GM12878 (cell line): ENCODE measurements around the gene CDKL5. TPM values are rescaled to one million over a fixed set of nuclear protein-coding genes. Genes with fewer than 3 reads are reported as not detected.

Source experiments
- NBN ChIP-seq: fragments of 450-650 bp; IDR thresholded peaks from 2 replicates; pipeline ENCODE4 v1.6.1; 2016
- PRDM15 ChIP-seq: fragments of 450-650 bp; formaldehyde crosslinking; IDR thresholded peaks from 2 replicates; pipeline ENCODE4 v1.4.0; 2020; ENCODE audit warnings: mild to moderate bottlenecking, moderate library complexity
- SPI1 ChIP-seq: IDR thresholded peaks from 2 replicates; pipeline ENCODE4 v1.6.1; 2011; ENCODE audit warnings: low read depth, mild to moderate bottlenecking, low read length, moderate library complexity, borderline replicate concordance; ENCODE audit not compliant: insufficient read depth
- SREBF2 ChIP-seq: IDR thresholded peaks from 2 replicates; pipeline ENCODE4 v1.6.1; 2012; ENCODE audit warnings: mild to moderate bottlenecking, low read length
- polyA plus RNA-seq, 11 experiments: library from polyadenylated mRNA; depleted of rRNA in 4 of 11; unstranded in 6 of 11; stranded (reverse) in 5 of 11; fragments of >200 nt; fragmentation: Nextera tagmentation in 4 of 11; fragmentation: Illumina TruSeq in 1 of 11; extraction: Ambion mirVana in 4 of 11; extraction: Trizol in 1 of 11; gene quantifications; 1 replicate in 1 of 11; 2 replicates in 10 of 11; pipeline versions ENCODE4 v1.2.1 to v1.2.3, GENCODE V29; 2011 to 2016; ENCODE audit warnings: inconsistent platforms in 2 of 11, missing spikeins in 2 of 11, low read depth in 1 of 11
- total RNA-seq, 4 experiments: library from RNA; depleted of rRNA in 3 of 4; stranded (reverse); fragments of >200 nt in 3 of 4; fragmentation: Illumina TruSeq in 1 of 4; extraction: Trizol in 1 of 4; gene quantifications; 2 replicates each; pipeline versions ENCODE4 v1.2.1 to v1.2.3, GENCODE V29; 2013 to 2021
- TF ChIP-seq, protein P1 (sequence below): fragments of 450-650 bp; IDR thresholded peaks from 2 replicates; pipeline ENCODE4 v1.6.1; 2016; ENCODE audit warnings: mild to moderate bottlenecking
- TF ChIP-seq, protein P2 (sequence below): fragments of 450-650 bp; IDR thresholded peaks from 2 replicates; pipeline ENCODE4 v1.6.1; 2018; ENCODE audit warnings: borderline replicate concordance, mild to moderate bottlenecking; ENCODE audit not compliant: partially characterized antibody

Gene CDKL5
- total and polyA plus RNA-seq, 10 of the 15 experiments (the other 5 are each of a cell fraction or from before 2014, with no cell fraction given) = 1.4 to 14.5 (median 6.3) TPM

DNA sequence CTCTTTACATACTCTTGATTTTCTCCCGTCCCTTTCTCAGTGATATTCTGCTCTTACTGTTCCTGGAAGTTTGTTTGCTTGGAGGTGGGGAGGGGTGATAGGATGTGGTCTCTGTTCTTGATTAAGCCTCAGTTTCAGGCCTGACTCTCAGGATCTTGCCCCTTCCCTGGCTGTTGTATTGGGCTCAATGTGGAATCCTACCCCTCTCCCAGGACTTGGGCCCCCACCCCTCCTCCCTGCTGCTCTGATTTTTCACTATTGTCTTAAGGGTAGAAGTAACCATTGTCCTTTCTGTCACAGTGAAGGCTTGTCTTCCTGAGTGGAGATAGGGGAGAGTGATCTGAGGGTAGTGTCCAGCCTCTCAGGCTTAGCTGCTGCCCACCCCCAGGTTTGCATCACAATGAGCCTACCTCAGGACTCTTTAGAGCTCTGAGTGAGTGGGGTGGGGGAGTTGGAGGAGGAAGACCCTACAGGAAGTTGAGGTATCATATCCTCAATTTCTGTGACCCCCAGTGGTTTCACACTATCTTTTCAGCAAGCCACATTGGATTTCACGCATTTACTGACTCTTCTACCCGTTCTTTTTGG lies 16.5 kb downstream of the CDKL5 start (continued):
- TF ChIP-seq PRDM15 (CRISPR knock-in tag) (no peak), SREBF2 (no peak), SPI1 (no peak), NBN (no peak)
- TF ChIP-seq, protein P1, sequence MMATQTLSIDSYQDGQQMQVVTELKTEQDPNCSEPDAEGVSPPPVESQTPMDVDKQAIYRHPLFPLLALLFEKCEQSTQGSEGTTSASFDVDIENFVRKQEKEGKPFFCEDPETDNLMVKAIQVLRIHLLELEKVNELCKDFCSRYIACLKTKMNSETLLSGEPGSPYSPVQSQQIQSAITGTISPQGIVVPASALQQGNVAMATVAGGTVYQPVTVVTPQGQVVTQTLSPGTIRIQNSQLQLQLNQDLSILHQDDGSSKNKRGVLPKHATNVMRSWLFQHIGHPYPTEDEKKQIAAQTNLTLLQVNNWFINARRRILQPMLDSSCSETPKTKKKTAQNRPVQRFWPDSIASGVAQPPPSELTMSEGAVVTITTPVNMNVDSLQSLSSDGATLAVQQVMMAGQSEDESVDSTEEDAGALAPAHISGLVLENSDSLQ = no peak
- TF ChIP-seq, protein P2, sequence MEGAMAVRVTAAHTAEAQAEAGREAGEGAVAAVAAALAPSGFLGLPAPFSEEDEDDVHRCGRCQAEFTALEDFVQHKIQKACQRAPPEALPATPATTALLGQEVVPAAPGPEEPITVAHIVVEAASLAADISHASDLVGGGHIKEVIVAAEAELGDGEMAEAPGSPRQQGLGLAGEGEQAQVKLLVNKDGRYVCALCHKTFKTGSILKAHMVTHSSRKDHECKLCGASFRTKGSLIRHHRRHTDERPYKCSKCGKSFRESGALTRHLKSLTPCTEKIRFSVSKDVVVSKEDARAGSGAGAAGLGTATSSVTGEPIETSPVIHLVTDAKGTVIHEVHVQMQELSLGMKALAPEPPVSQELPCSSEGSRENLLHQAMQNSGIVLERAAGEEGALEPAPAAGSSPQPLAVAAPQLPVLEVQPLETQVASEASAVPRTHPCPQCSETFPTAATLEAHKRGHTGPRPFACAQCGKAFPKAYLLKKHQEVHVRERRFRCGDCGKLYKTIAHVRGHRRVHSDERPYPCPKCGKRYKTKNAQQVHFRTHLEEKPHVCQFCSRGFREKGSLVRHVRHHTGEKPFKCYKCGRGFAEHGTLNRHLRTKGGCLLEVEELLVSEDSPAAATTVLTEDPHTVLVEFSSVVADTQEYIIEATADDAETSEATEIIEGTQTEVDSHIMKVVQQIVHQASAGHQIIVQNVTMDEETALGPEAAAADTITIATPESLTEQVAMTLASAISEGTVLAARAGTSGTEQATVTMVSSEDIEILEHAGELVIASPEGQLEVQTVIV = no peak
- TF ChIP-seq, all 136 proteins: peak for 0
